Calu3 (cell line): ENCODE measurements around the gene KIF6. TPM values are rescaled to one million over a fixed set of nuclear protein-coding genes. Genes with fewer than 3 reads are reported as not detected.
A peak's percentile ranks its signal among the peaks of the same experiment; 100 is the strongest.

Experiments used
- BruUV-seq: library from RNA; stranded (reverse); fragments of 400-500 nt; replicated peaks from 2 replicates; lab custom pipeline; 2021; lab: Mats Ljungman, UMichigan
- CTCF ChIA-PET: fragments of 300-600 bp; sonication (Branson Sonifier 250); formaldehyde crosslinking; loops from one replicate; lab custom pipeline; 2022; ENCODE audit warnings: antibody characterized with exemption; lab: Charles Lee
- DNase-seq: peaks from one replicate; pipeline ENCODE4 v3.0.0; 2022
- H3K27ac Mint-ChIP-seq: one replicate; pipeline ENCODE4 v1.8.0; 2022; ENCODE audit warnings: mixed read lengths; ENCODE audit not compliant: unreplicated experiment
- H3K27me3 Mint-ChIP-seq: one replicate; pipeline ENCODE4 v1.8.0; 2022; ENCODE audit warnings: mixed read lengths; ENCODE audit not compliant: unreplicated experiment
- H3K36me3 Mint-ChIP-seq: one replicate; pipeline ENCODE4 v1.8.0; 2022; ENCODE audit warnings: mild to moderate bottlenecking, moderate library complexity, mixed read lengths; ENCODE audit not compliant: insufficient read depth, unreplicated experiment
- H3K4me1 Mint-ChIP-seq: one replicate; pipeline ENCODE4 v1.8.0; 2022; ENCODE audit warnings: mild to moderate bottlenecking, low read depth, mixed read lengths; ENCODE audit not compliant: unreplicated experiment
- H3K4me3 Mint-ChIP-seq: one replicate; pipeline ENCODE4 v1.8.0; 2022; ENCODE audit warnings: mild to moderate bottlenecking, low read depth, moderate library complexity, mixed read lengths; ENCODE audit not compliant: unreplicated experiment
- H3K9me3 Mint-ChIP-seq: one replicate; pipeline ENCODE4 v1.8.0; 2022; ENCODE audit warnings: low read depth, mixed read lengths; ENCODE audit not compliant: unreplicated experiment
- intact Hi-C: fragments of 100-400 bp; cut with micrococcal nuclease; formaldehyde crosslinking; loops from one replicate; pipeline ENCODE4 v1.10.0; 2022; ENCODE audit not compliant: unreplicated experiment
- total RNA-seq: library from RNA; stranded (reverse); gene quantifications from 2 replicates; pipeline ENCODE4 v1.2.3, GENCODE V29; 2022
- TF ChIP-seq, protein P1 (sequence below): fragments of 200-600 bp; IDR thresholded peaks from one replicate; pipeline ENCODE4 v1.8.0; 2022; ENCODE audit warnings: antibody characterized with exemption; ENCODE audit not compliant: unreplicated experiment

The KIF6 gene
- total RNA-seq, 1 experiment from 2014 or later, result 0.45 TPM

DNA sequence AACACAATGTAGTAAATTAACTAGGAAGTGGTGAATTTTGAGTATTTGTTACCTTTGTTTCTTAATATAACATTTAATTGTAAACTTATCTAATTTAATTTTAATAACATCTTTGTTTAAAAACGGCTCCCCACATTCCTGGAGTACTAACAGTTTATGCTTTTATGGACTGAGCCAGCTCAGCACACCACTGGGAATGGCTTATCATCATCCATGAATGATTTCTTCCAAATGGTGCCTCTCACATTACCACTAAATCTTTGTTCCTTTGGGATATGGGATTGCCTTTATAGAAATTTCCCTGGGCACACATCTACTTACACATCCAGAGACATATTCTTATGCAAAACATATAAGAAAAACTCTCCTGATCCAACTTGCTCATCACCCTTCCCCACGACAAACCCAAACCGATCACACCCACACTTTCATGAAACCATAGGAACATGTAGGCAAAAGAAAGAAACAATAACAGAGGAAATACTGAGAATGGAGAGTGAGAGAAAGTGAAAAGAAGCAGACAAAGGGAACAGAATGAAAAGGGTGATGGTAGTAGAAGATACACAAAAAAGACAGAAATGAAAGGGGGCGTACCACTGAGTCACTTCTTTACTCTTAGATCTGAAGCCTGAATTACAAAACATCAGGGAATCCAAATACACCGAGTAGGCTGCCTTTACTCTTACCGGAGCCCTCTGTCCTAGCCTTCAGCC lies 344.2 kb downstream of the KIF6 start:
- Mint-ChIP-seq H3K4me3 (no peak overlapping the region), H3K9me3 (no peaks in the 10 kb centered on the region), H3K27ac (no peak overlapping the region), H3K4me1 (no peaks in the 10 kb centered on the region), H3K36me3 (no peaks in the 10 kb centered on the region), H3K27me3 (peaks cover 59% of the 10 kb centered on the region)
- TF ChIP-seq, protein P1, sequence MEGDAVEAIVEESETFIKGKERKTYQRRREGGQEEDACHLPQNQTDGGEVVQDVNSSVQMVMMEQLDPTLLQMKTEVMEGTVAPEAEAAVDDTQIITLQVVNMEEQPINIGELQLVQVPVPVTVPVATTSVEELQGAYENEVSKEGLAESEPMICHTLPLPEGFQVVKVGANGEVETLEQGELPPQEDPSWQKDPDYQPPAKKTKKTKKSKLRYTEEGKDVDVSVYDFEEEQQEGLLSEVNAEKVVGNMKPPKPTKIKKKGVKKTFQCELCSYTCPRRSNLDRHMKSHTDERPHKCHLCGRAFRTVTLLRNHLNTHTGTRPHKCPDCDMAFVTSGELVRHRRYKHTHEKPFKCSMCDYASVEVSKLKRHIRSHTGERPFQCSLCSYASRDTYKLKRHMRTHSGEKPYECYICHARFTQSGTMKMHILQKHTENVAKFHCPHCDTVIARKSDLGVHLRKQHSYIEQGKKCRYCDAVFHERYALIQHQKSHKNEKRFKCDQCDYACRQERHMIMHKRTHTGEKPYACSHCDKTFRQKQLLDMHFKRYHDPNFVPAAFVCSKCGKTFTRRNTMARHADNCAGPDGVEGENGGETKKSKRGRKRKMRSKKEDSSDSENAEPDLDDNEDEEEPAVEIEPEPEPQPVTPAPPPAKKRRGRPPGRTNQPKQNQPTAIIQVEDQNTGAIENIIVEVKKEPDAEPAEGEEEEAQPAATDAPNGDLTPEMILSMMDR, result no peak
- CTCF ChIA-PET, result interaction anchor here (0.6 kb wide), 1 partner anchor 26 kb away, joined by 3 read pairs; no protein-coding TSS in a partner anchor
- BruUV-seq, result no TSS peak
- DNase-seq, result no peak
- intact Hi-C loops, result no loop called here

DNA sequence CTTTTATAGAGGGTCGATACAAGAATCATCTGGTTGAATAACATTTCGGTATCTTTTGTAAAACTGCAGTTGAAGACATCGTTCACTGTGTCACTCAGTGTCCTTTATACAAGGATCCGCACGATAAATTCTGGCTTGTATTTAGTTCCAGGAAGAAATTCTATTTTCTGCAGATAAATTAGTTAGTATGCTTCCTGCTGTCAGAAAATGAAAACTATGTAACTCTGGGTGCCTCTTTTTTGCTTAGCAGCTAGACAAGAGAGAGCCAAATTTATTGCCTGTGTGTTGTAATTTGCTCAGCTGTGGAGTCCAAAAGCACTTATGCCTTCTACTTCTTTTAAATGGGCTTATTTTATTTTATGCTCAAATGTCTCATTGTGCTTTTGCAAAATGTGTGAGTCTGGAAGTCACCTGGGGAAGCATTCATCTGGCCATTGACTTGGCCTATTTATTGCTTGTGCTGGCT lies 346.2 kb downstream of the KIF6 start:
- CTCF ChIA-PET, result no interaction called here
- TF ChIP-seq, protein P1, result no peak
- Mint-ChIP-seq H3K27me3 (peaks cover 64% of the 10 kb centered on the region), H3K4me1 (no peaks in the 10 kb centered on the region), H3K4me3 (no peak overlapping the region), H3K36me3 (no peaks in the 10 kb centered on the region), H3K9me3 (no peaks in the 10 kb centered on the region), H3K27ac (no peak overlapping the region)
- intact Hi-C loops, result no loop called here
- no TSS peak for BruUV-seq
- no peak for DNase-seq

DNA sequence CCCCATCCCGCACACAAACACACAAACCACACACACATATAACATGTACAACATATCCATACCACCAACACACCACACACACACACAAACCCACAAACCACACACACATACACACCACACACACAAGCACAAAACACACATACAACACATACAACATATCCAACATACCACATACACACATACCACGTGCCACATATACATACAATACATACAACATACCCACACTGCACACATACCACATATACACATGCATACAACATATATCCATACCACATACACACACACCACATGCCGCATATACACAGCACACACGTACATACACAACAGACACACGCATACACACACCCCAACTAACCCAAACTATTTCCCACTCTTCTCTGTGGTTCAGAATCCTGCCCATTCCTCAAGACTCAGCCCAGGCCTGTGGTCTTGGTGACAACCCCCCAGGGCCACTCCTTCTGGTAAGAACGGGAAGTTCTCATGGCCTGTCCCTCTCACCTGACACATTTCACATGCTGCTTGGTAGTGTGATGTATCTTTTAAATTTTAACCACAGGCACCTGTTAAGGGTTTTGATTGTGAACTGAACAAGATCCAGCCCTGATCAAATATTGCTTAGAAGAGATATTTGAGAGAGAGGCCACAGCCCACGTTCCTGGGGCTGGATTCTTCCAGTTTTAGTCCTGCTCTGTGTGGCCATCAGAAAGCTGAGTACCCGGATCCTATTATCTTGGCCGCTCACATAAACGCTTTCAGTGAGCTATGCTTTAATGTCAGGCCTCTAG lies 346.8 kb downstream of the KIF6 start:
- TF ChIP-seq, protein P1, result no peak
- no peaks in the 10 kb centered on the region for H3K9me3 Mint-ChIP-seq
- peaks cover 70% of the 10 kb centered on the region for H3K27me3 Mint-ChIP-seq
- DNase-seq, result no peak
- no peaks in the 10 kb centered on the region for H3K4me1 Mint-ChIP-seq
- no peak overlapping the region for H3K4me3 Mint-ChIP-seq
- CTCF ChIA-PET, result interaction anchor here (0.7 to 1.4 kb wide), 2 partner anchors 15 to 926 kb away, joined by 3 to 4 read pairs; no protein-coding TSS in a partner anchor
- intact Hi-C loops, result no loop called here
- no peaks in the 10 kb centered on the region for H3K36me3 Mint-ChIP-seq
- no TSS peak for BruUV-seq
- H3K27ac Mint-ChIP-seq, result no peak overlapping the region

DNA sequence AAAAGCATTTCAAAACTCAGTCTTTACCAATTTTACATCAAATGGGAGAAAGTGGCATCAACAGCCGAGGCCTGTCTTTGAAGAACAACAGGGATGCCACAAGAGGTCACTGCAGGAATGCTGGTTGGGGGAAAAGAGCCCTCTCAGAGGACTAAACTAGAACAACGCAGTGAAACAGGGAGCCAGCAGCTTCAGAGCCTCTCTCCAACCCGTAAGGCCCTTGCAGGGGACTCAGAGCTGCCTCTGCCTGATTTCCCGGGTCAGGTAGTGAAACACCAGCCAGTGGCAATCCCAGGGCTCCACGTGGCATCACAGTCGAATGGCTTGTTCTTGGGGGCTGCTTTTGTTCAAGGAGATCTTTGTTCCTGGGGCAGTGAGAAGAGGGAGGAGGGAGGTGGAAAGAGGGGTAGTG lies 347.7 kb downstream of the KIF6 start:
- CTCF ChIA-PET, result interaction anchor here (0.7 to 1.4 kb wide), 2 partner anchors 14 to 927 kb away, joined by 3 to 4 read pairs; no protein-coding TSS in a partner anchor
- Mint-ChIP-seq H3K9me3 (no peaks in the 10 kb centered on the region), H3K4me1 (no peaks in the 10 kb centered on the region), H3K4me3 (no peak overlapping the region), H3K27me3 (peaks cover 78% of the 10 kb centered on the region), H3K27ac (no peak overlapping the region), H3K36me3 (no peaks in the 10 kb centered on the region)
- intact Hi-C loops, result loop anchor here (1.0 kb wide), 1 partner anchor 515 kb away; no protein-coding TSS in a partner anchor
- peak; percentile 59 for DNase-seq
- TF ChIP-seq, protein P1, result peak; percentile 42
- BruUV-seq, result no TSS peak
